ACC112 (cell line): ENCODE results near the gene TEAD4.

ENCODE experiments used
- H2AFZ ChIP-seq: fragments of 200-600 bp; sonication (generic); one replicate; pipeline ENCODE4 v1.6.0; 2017; ENCODE audit warnings: antibody characterized with exemption, low read length; ENCODE audit not compliant: unreplicated experiment
- H3K27ac ChIP-seq: fragments of 200-600 bp; sonication (generic); 2 replicates; pipeline ENCODE4 v1.5.1; 2014; ENCODE audit warnings: low read depth, mild to moderate bottlenecking, antibody characterized with exemption, low read length, moderate library complexity
- H3K27me3 ChIP-seq: fragments of 200-600 bp; sonication (generic); 2 replicates; pipeline ENCODE4 v1.6.1; 2014; ENCODE audit warnings: mild to moderate bottlenecking, antibody characterized with exemption, low read length, moderate library complexity, mixed read lengths; ENCODE audit not compliant: insufficient read depth
- H3K36me3 ChIP-seq: fragments of 200-600 bp; sonication (generic); 2 replicates; pipeline ENCODE4 v1.6.1; 2016; ENCODE audit warnings: mild to moderate bottlenecking, antibody characterized with exemption, low read length, moderate library complexity, mixed read lengths; ENCODE audit not compliant: insufficient read depth
- H3K4me1 ChIP-seq: fragments of 200-600 bp; sonication (generic); one replicate; pipeline ENCODE4 v1.6.1; 2016; ENCODE audit warnings: low read length, mixed read lengths; ENCODE audit not compliant: insufficient read depth, unreplicated experiment, control insufficient read depth
- H3K4me3 ChIP-seq: fragments of 200-600 bp; sonication (generic); 2 replicates; pipeline ENCODE4 v1.5.1; 2014; ENCODE audit warnings: mild to moderate bottlenecking, low read depth, low read length
- H3K79me2 ChIP-seq: fragments of 200-600 bp; sonication (generic); one replicate; pipeline ENCODE4 v1.6.0; 2016; ENCODE audit warnings: low read length; ENCODE audit not compliant: control insufficient read depth, unreplicated experiment, insufficient read depth

The TEAD4 gene

GRCh38 chr12:3032161-3032560 lies 73.0 kb downstream of the TEAD4 start:
- no peak overlapping the region for H3K4me3 ChIP-seq
- no peaks in the 10 kb centered on the region for H3K27me3 ChIP-seq
- no peaks in the 10 kb centered on the region for H3K4me1 ChIP-seq
- no peak overlapping the region for H3K27ac ChIP-seq
- H3K36me3 ChIP-seq = no peaks in the 10 kb centered on the region
- H2AFZ ChIP-seq = no peak overlapping the region
- no peaks in the 10 kb centered on the region for H3K79me2 ChIP-seq

- H3K27me3 ChIP-seq = no peaks in the 10 kb centered on the region
- no peak overlapping the region for H3K4me3 ChIP-seq
- no peaks in the 10 kb centered on the region for H3K36me3 ChIP-seq
- H3K4me1 ChIP-seq = no peaks in the 10 kb centered on the region
- no peaks in the 10 kb centered on the region for H3K79me2 ChIP-seq
- H3K27ac ChIP-seq = no peak overlapping the region
- H2AFZ ChIP-seq = no peak overlapping the region
Observed at GRCh38 chr12:3032770-3033538, 73.8 kb downstream of the TEAD4 start.

- Histone ChIP-seq H3K27me3 (no peaks in the 10 kb centered on the region), H3K27ac (no peak overlapping the region), H3K4me3 (no peak overlapping the region), H3K36me3 (no peaks in the 10 kb centered on the region), H2AFZ (no peak overlapping the region), H3K79me2 (no peaks in the 10 kb centered on the region), H3K4me1 (no peaks in the 10 kb centered on the region)
Observed at GRCh38 chr12:3033539-3033867, 74.3 kb downstream of the TEAD4 start.

- H3K79me2 ChIP-seq = no peaks in the 10 kb centered on the region
- H3K4me1 ChIP-seq = no peaks in the 10 kb centered on the region
- H3K4me3 ChIP-seq = no peak overlapping the region
- no peaks in the 10 kb centered on the region for H3K27me3 ChIP-seq
- no peak overlapping the region for H2AFZ ChIP-seq
- no peak overlapping the region for H3K27ac ChIP-seq
- no peaks in the 10 kb centered on the region for H3K36me3 ChIP-seq
Observed at GRCh38 chr12:3034067-3034750, 75.0 kb downstream of the TEAD4 start.

GRCh38 chr12:3035171-3035570 lies 76.0 kb downstream of the TEAD4 start:
- H3K4me1 ChIP-seq = no peaks in the 10 kb centered on the region
- no peaks in the 10 kb centered on the region for H3K79me2 ChIP-seq
- H3K27ac ChIP-seq = no peak overlapping the region
- no peaks in the 10 kb centered on the region for H3K27me3 ChIP-seq
- H2AFZ ChIP-seq = no peak overlapping the region
- H3K4me3 ChIP-seq = no peak overlapping the region
- H3K36me3 ChIP-seq = no peaks in the 10 kb centered on the region

- Histone ChIP-seq H3K27ac (no peak overlapping the region), H3K36me3 (no peaks in the 10 kb centered on the region)
Observed at GRCh38 chr12:3035815-3036702, 76.9 kb downstream of the TEAD4 start.

GRCh38 chr12:3036901-3037600 lies 77.9 kb downstream of the TEAD4 start:
- Histone ChIP-seq H3K79me2 (no peaks in the 10 kb centered on the region), H3K4me3 (no peak overlapping the region)

More at GRCh38 chr12:3035815-3036702, 76.9 kb downstream of the TEAD4 start:
- no peak overlapping the region for H3K4me3 ChIP-seq
- H2AFZ ChIP-seq = no peak overlapping the region
- no peaks in the 10 kb centered on the region for H3K4me1 ChIP-seq
- no peaks in the 10 kb centered on the region for H3K27me3 ChIP-seq
- no peaks in the 10 kb centered on the region for H3K79me2 ChIP-seq

GRCh38 chr12:3038166-3038565 lies 79.0 kb downstream of the TEAD4 start:
- Histone ChIP-seq H3K4me3 (no peak overlapping the region), H3K79me2 (no peaks in the 10 kb centered on the region), H2AFZ (no peak overlapping the region), H3K36me3 (no peaks in the 10 kb centered on the region), H3K27me3 (no peaks in the 10 kb centered on the region), H3K27ac (no peak overlapping the region), H3K4me1 (no peaks in the 10 kb centered on the region)

More at GRCh38 chr12:3036901-3037600, 77.9 kb downstream of the TEAD4 start:
- Histone ChIP-seq H2AFZ (no peak overlapping the region), H3K27ac (no peak overlapping the region), H3K4me1 (no peaks in the 10 kb centered on the region), H3K36me3 (no peaks in the 10 kb centered on the region), H3K27me3 (no peaks in the 10 kb centered on the region)

- no peak overlapping the region for H3K27ac ChIP-seq
- H3K4me1 ChIP-seq = no peaks in the 10 kb centered on the region
- H3K4me3 ChIP-seq = no peak overlapping the region
- no peaks in the 10 kb centered on the region for H3K27me3 ChIP-seq
- no peaks in the 10 kb centered on the region for H3K79me2 ChIP-seq
- no peaks in the 10 kb centered on the region for H3K36me3 ChIP-seq
- H2AFZ ChIP-seq = no peak overlapping the region
Observed at GRCh38 chr12:3038926-3039510, 79.8 kb downstream of the TEAD4 start.
